ENCODE data around the gene MAD1L1. TPM values are rescaled to one million over a fixed set of nuclear protein-coding genes. Genes with fewer than 3 reads are reported as not detected.

MAD1L1 gene
- total and polyA plus RNA-seq, 8 donors: 21.4 to 58.8 (median 22.5) TPM

- ATAC-seq (no peak), DNase-seq (no peak)
- H3K9me3 ChIP-seq: peaks cover 0 to 26% of the 10 kb centered on the region in 2 donors
- H3K36me3 ChIP-seq: no peaks in the 10 kb centered on the region
- intact Hi-C loops (cut with DNase I): no loop called here
- no peaks in the 10 kb centered on the region for H3K27me3 ChIP-seq
- no peak overlapping the region for H3K27ac ChIP-seq
- peaks cover 4 to 32% of the 10 kb centered on the region in 2 donors for H3K4me1 ChIP-seq
- TF ChIP-seq, protein P1, sequence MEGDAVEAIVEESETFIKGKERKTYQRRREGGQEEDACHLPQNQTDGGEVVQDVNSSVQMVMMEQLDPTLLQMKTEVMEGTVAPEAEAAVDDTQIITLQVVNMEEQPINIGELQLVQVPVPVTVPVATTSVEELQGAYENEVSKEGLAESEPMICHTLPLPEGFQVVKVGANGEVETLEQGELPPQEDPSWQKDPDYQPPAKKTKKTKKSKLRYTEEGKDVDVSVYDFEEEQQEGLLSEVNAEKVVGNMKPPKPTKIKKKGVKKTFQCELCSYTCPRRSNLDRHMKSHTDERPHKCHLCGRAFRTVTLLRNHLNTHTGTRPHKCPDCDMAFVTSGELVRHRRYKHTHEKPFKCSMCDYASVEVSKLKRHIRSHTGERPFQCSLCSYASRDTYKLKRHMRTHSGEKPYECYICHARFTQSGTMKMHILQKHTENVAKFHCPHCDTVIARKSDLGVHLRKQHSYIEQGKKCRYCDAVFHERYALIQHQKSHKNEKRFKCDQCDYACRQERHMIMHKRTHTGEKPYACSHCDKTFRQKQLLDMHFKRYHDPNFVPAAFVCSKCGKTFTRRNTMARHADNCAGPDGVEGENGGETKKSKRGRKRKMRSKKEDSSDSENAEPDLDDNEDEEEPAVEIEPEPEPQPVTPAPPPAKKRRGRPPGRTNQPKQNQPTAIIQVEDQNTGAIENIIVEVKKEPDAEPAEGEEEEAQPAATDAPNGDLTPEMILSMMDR (IDR thresholded peaks at IDR 0.05): no peak
- H3K4me3 ChIP-seq: no peak overlapping the region
These were observed 210.0 kb downstream of the MAD1L1 start for GRCh38 chr7:2022737-2023250.

DNA sequence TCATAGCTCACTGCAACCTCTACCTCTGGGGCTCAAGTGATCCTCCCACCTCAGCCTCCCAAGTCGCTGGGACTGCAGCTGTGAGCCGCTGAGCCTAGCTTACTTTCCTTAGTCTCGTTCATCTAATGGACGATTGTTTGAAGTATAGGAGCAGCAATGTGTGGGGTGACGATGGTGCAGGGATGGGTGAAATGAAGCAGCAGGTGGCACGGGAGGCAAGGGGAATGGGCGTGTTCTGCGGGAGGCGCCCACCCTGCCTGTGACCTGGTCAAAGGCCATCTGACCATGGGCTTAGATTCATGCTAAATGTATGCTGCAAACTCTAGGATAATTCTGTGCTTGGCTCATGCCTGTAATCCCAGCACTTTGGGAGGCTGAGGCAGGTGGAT is 210.7 kb downstream of the MAD1L1 start:
- Histone ChIP-seq H3K27ac (no peak overlapping the region), H3K27me3 (no peaks in the 10 kb centered on the region), H3K36me3 (no peaks in the 10 kb centered on the region), H3K4me1 (peaks cover 4 to 32% of the 10 kb centered on the region in 2 donors), H3K9me3 (peaks cover 0 to 22% of the 10 kb centered on the region in 2 donors), H3K4me3 (no peak overlapping the region)
- intact Hi-C loops (cut with DNase I): no loop called here
- no peak for ATAC-seq
- DNase-seq: peak in 2 of 4 donors; percentile 7 to 13
- TF ChIP-seq, protein P1 (IDR thresholded peaks at IDR 0.05): no peak

DNA sequence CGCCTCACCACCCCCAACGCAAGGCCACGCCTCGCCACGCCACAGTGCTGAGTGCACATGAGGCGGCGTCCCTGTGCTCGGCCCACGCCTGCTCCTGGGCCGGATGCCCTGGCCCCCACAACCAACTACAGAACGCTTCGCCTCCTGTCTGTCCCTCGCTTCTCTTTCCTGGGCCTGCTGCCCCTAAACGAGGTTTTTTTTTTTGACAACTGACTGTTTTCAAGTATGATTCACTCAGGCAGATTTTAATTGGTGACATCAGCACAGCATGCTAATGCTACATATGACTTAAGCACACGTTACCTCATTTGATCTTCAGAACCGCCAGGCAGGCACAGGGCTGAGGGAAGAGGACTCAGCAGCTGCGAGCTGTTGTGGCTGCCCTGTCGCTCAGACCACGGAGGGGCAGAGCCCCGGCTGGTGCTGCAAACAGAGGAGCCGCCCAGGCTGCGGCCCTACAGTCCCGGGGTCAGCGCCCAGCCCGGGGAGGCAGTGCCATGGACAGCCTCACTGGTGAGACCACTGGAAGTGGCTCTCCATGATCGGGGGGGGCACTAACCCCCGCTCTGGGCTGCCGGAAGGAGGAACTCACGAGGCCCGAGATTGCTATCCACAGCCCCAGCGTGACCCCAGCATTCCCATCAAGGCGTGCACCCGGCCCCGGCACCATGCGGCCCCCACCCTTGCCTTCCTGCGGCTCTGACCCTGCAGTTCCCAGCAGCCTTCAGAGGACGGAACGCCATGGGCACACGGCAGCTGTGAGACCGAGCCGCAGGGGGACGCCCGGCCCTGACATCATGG is 212.8 kb downstream of the MAD1L1 start:
- peak overlapping the region; percentile 81 to 86 for H3K27ac ChIP-seq
- H3K27me3 ChIP-seq: no peaks in the 10 kb centered on the region
- peaks cover 4 to 32% of the 10 kb centered on the region in 2 donors for H3K4me1 ChIP-seq
- TF ChIP-seq, protein P1 (IDR thresholded peaks at IDR 0.05): no peak
- H3K4me3 ChIP-seq: peak overlapping the region in 1 of 2 donors; percentile 18
- DNase-seq (peak in 3 of 4 donors; percentile 42 to 90 (median 87)), ATAC-seq (peak; percentile 74)
- intact Hi-C loops (cut with DNase I): no loop called here
- H3K9me3 ChIP-seq: peaks cover 0 to 6% of the 10 kb centered on the region in 2 donors
- no peaks in the 10 kb centered on the region for H3K36me3 ChIP-seq

DNA sequence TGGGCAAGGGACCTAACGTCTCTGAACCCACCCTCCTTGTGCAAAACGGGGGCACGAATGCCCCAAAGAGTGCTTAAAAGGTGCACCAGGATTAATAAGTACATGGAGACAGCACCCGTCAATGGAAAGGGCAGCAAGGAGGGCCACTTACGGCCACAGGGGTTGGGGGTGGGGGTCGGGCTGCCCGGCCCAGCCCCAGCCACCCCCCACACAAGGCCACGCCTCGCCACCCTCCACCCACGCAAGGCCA is 213.4 kb downstream of the MAD1L1 start:
- H3K9me3 ChIP-seq: peaks cover 0 to under 1% of the 10 kb centered on the region in 2 donors
- H3K4me1 ChIP-seq: peaks cover 4 to 32% of the 10 kb centered on the region in 2 donors
- intact Hi-C loops (cut with DNase I): no loop called here
- TF ChIP-seq, protein P1 (IDR thresholded peaks at IDR 0.05): no peak
- DNase-seq: no peak
- H3K36me3 ChIP-seq: peaks cover 0 to under 1% of the 10 kb centered on the region in 2 donors
- no peaks in the 10 kb centered on the region for H3K27me3 ChIP-seq
- peak overlapping the region; percentile 81 to 86 for H3K27ac ChIP-seq
- H3K4me3 ChIP-seq: peak overlapping the region in 1 of 2 donors; percentile 18
- ATAC-seq: no peak

Data from left lung (tissue), 10 donors.